GM20431 (cell line): Measurements from ENCODE around the gene AP3S2.
"Not testable (repeated sequence)": the region's sequence is repeated elsewhere in the genome, so short reads cannot be mapped to it uniquely, and the experiment has no call there.

Experiments used
- in situ Hi-C: fragments of 300-500 bp; cut with MseI, MboI; formaldehyde crosslinking; loops from one replicate; pipeline ENCODE4 v1.15.0; 2020; ENCODE audit warnings: low sequenced_read_pairs; ENCODE audit not compliant: unreplicated experiment

Gene AP3S2

GRCh38 chr15:89893696-89894447, at the start of gene AP3S2:
AP3S2 (minus strand) TSS chr15:89893994; CDS start chr15:89893949, 45 bp downstream.
- in situ Hi-C loops = loop anchor here (10.0 kb wide), 1 partner anchor 191 kb away; no protein-coding TSS in a partner anchor

- in situ Hi-C loops = no loop called here
Measured at GRCh38 chr15:89939910-89940309, 46.1 kb upstream of the AP3S2 start.

- in situ Hi-C loops = not testable (repeated sequence)
Measured at GRCh38 chr15:89939377-89939776, 45.6 kb upstream of the AP3S2 start.

- in situ Hi-C loops = no loop called here
Measured at GRCh38 chr15:89937365-89938350, 43.9 kb upstream of the AP3S2 start.

- in situ Hi-C loops = no loop called here
Measured at GRCh38 chr15:89936786-89937265, 43.0 kb upstream of the AP3S2 start.

- in situ Hi-C loops = no loop called here
Measured at GRCh38 chr15:89936051-89936785, 42.4 kb upstream of the AP3S2 start.

- in situ Hi-C loops = no loop called here
Measured at GRCh38 chr15:89932880-89933279, 39.1 kb upstream of the AP3S2 start.

GRCh38 chr15:89928421-89928820, 34.6 kb upstream of the AP3S2 start:
- in situ Hi-C loops = no loop called here

GRCh38 chr15:89926158-89926557, 32.4 kb upstream of the AP3S2 start:
- in situ Hi-C loops = no loop called here

- in situ Hi-C loops = loop anchor here (10.0 kb wide), 1 partner anchor 157 kb away; no protein-coding TSS in a partner anchor
Measured at GRCh38 chr15:89917442-89918101, 23.8 kb upstream of the AP3S2 start.

- in situ Hi-C loops = loop anchor here (10.0 kb wide), 1 partner anchor 158 kb away; no protein-coding TSS in a partner anchor
Measured at GRCh38 chr15:89916660-89917059, 22.9 kb upstream of the AP3S2 start.

GRCh38 chr15:89912674-89913396, 19.0 kb upstream of the AP3S2 start, which contains the start of gene ARPIN:
ARPIN (minus strand) TSS chr15:89912952; CDS start chr15:89912835, 117 bp downstream.
- in situ Hi-C loops = loop anchor here (10.0 kb wide), 1 partner anchor 162 kb away; no protein-coding TSS in a partner anchor

- in situ Hi-C loops = loop anchor here (10.0 kb wide), 1 partner anchor 163 kb away; no protein-coding TSS in a partner anchor
Measured at GRCh38 chr15:89912145-89912673, 18.4 kb upstream of the AP3S2 start.

- in situ Hi-C loops = loop anchor here (10.0 kb wide), 1 partner anchor 164 kb away; no protein-coding TSS in a partner anchor
Measured at GRCh38 chr15:89910891-89911626, 17.3 kb upstream of the AP3S2 start.

GRCh38 chr15:89909611-89910010, 15.8 kb upstream of the AP3S2 start:
- in situ Hi-C loops = loop anchor here (10.0 kb wide), 1 partner anchor 165 kb away; no protein-coding TSS in a partner anchor

- in situ Hi-C loops = no loop called here
Measured at GRCh38 chr15:89908226-89908625, 14.4 kb upstream of the AP3S2 start.

GRCh38 chr15:89907289-89907688, 13.5 kb upstream of the AP3S2 start:
- in situ Hi-C loops = no loop called here
